Measurements from ENCODE around the gene ROBO1. TPM values are rescaled to one million over a fixed set of nuclear protein-coding genes. Genes with fewer than 3 reads are reported as not detected.

The ROBO1 gene
- total RNA-seq, 1 experiment from 2014 or later, result 67.6 TPM

- ChIA-PET CTCF (no interaction called here), POLR2A (ENCODE audit: low non-redundant PET) (no interaction called here)
- Histone ChIP-seq H3K36me3 (ENCODE audit: insufficient read depth, low read length, poor library complexity, severe bottlenecking) (peaks cover 5% of the 10 kb centered on the region), H3K4me1 (ENCODE audit: insufficient read depth, low read length, poor library complexity, severe bottlenecking) (peaks cover 34% of the 10 kb centered on the region), H3K27ac (ENCODE audit: low read depth, low read length, poor library complexity, severe bottlenecking) (no peak overlapping the region), H3K4me3 (ENCODE audit: low read depth, low read length, poor library complexity, severe bottlenecking) (no peak overlapping the region), H3K9me3 (ENCODE audit: low read depth, low read length, poor library complexity, severe bottlenecking) (no peaks in the 10 kb centered on the region), H3K27me3 (replicated peaks; ENCODE audit: insufficient read depth, low read depth, low read length, poor library complexity) (no peaks in the 10 kb centered on the region)
- intact Hi-C loops (cut with micrococcal nuclease; ENCODE audit: unreplicated experiment), result no loop called here
- TF ChIP-seq CTCF (conservative IDR thresholded peaks at IDR 0.05; ENCODE audit: low read depth, low read length), result no peak
- TF ChIP-seq EZH2 (IDR thresholded peaks at IDR 0.05; ENCODE audit: borderline replicate concordance, low read depth, low read length, poor library complexity, severe bottlenecking), result no peak
- no TSS peak for BruUV-seq (replicated peaks)
- DNase-seq (ENCODE audit: low spot score), result no peak
Observed at GRCh38 chr3:78742041-78742440, 1025.8 kb downstream of the ROBO1 start.

GRCh38 chr3:78741066-78741645 is 1026.6 kb downstream of the ROBO1 start:
- BruUV-seq (replicated peaks), result no TSS peak
- H3K4me3 ChIP-seq (ENCODE audit: low read depth, low read length, poor library complexity, severe bottlenecking), result no peak overlapping the region
- H3K9me3 ChIP-seq (ENCODE audit: low read depth, low read length, poor library complexity, severe bottlenecking), result no peaks in the 10 kb centered on the region
- intact Hi-C loops (cut with micrococcal nuclease; ENCODE audit: unreplicated experiment), result no loop called here
- H3K27ac ChIP-seq (ENCODE audit: low read depth, low read length, poor library complexity, severe bottlenecking), result no peak overlapping the region
- DNase-seq (ENCODE audit: low spot score), result no peak
- peaks cover 42% of the 10 kb centered on the region for H3K4me1 ChIP-seq (ENCODE audit: insufficient read depth, low read length, poor library complexity, severe bottlenecking)
- H3K27me3 ChIP-seq (replicated peaks; ENCODE audit: insufficient read depth, low read depth, low read length, poor library complexity), result no peaks in the 10 kb centered on the region
- peaks cover 5% of the 10 kb centered on the region for H3K36me3 ChIP-seq (ENCODE audit: insufficient read depth, low read length, poor library complexity, severe bottlenecking)
- POLR2A ChIA-PET (ENCODE audit: low non-redundant PET), result no interaction called here
- CTCF ChIA-PET, result no interaction called here
- TF ChIP-seq CTCF (conservative IDR thresholded peaks at IDR 0.05; ENCODE audit: low read depth, low read length) (peak; percentile 65), EZH2 (IDR thresholded peaks at IDR 0.05; ENCODE audit: borderline replicate concordance, low read depth, low read length, poor library complexity, severe bottlenecking) (no peak)

DNA sequence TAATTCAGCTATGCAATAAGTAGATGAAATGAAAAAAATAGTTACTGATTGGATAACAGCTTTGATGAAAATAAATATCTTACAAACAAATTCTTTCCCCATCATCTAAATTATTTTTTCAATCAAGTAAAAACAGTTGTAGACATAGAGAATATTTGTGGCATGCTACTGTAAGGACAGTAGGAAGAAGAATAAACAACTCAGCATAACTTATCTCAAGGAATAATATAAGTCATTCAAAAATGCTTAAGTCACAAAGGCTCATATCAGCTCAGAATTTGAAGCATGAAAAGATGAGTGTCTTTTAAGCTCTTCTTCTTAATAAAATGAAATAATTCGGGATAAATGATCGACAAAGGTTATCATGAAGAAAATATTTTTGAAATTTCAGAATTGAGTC is 1029.0 kb downstream of the ROBO1 start:
- ChIA-PET POLR2A (ENCODE audit: low non-redundant PET) (no interaction called here), CTCF (no interaction called here)
- no peaks in the 10 kb centered on the region for H3K27me3 ChIP-seq (replicated peaks; ENCODE audit: insufficient read depth, low read depth, low read length, poor library complexity)
- H3K27ac ChIP-seq (ENCODE audit: low read depth, low read length, poor library complexity, severe bottlenecking), result peak overlapping the region; percentile 76
- DNase-seq (ENCODE audit: low spot score), result no peak
- no TSS peak for BruUV-seq (replicated peaks)
- TF ChIP-seq CTCF (conservative IDR thresholded peaks at IDR 0.05; ENCODE audit: low read depth, low read length) (no peak), EZH2 (IDR thresholded peaks at IDR 0.05; ENCODE audit: borderline replicate concordance, low read depth, low read length, poor library complexity, severe bottlenecking) (no peak)
- intact Hi-C loops (cut with micrococcal nuclease; ENCODE audit: unreplicated experiment), result no loop called here
- H3K9me3 ChIP-seq (ENCODE audit: low read depth, low read length, poor library complexity, severe bottlenecking), result no peaks in the 10 kb centered on the region
- peaks cover 5% of the 10 kb centered on the region for H3K36me3 ChIP-seq (ENCODE audit: insufficient read depth, low read length, poor library complexity, severe bottlenecking)
- H3K4me3 ChIP-seq (ENCODE audit: low read depth, low read length, poor library complexity, severe bottlenecking), result no peak overlapping the region
- H3K4me1 ChIP-seq (ENCODE audit: insufficient read depth, low read length, poor library complexity, severe bottlenecking), result peaks cover 63% of the 10 kb centered on the region

Measured in A673 (cell line).